HG03378 (cell line): Measurements from ENCODE around the gene FAM151A.

Source experiments
- ATAC-seq: cut with Tn5 transposase; IDR thresholded peaks from one replicate; pipeline ENCODE4 v1.9.1; 2021; ENCODE audit warnings: mild to moderate bottlenecking, moderate library complexity; ENCODE audit not compliant: unreplicated experiment

FAM151A gene

GRCh38 chr1:54581621-54582035 is 41.7 kb downstream of the FAM151A start:
- no peak for ATAC-seq

- ATAC-seq, result no peak
Measured at GRCh38 chr1:54580856-54581550, 42.3 kb downstream of the FAM151A start.

DNA sequence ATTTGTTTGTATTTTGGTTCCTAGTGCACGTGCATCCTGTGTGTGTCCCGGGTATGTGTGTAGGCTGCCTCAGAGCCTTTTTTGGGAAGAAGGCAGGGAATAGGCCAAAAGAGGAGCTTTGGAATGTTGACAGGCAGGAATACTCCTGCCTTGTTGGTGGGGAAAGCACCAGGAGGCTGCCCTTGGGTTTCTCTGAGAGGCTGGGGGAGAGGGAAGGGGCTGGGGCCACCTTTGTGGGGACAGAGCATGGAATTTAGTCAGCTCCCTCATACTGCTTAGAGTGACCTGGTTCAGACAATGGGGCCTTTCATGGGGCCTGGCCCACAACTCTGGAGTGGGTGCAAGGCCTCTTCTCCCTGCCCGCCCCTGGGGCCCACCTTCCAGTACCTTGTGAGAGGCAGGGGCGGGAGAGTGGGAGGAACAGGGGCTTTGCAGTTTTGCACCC is 44.0 kb downstream of the FAM151A start:
- no peak for ATAC-seq

DNA sequence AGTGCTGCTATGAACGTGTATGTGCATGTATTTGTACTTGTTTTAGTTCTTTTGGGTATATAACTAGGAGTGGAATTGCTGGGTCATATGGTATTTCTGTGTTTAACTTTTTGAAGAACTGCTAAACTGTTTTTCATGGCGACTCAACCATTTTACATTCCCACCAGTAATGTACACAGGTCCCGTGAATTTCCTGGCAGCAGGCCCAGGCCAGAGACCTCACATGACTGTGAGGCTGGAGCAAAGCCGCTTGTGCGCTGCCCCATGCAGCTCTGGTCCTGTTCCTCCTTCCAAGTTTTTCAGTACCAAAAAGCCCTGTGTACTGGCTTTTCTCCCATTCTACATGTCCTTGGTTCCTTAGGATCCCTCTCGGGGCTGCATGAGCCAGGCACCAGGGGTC is 45.7 kb downstream of the FAM151A start:
- ATAC-seq, result no peak

- no peak for ATAC-seq
Measured at GRCh38 chr1:54575605-54576290, 47.6 kb downstream of the FAM151A start.

DNA sequence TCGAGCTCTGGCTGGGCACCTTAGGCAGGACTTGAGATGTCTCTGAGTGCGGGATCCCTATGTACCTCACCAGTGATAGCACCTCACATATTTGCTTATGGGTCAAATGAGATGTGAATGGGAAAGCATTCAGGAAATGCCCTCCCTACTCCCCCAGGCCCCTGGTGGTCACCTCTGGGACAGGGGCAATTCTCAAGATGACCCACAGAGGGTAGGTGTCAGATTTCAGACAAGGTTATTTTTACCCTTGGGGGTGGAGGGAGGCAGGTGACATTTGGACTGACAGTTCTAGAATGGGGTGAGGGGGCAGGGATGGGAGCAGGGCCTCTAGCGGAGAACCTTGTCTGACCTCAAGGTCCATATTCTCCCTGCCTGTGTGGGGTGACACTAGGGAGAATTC is 48.2 kb downstream of the FAM151A start:
- no peak for ATAC-seq

- ATAC-seq, result no peak
Measured at GRCh38 chr1:54574158-54574778, 49.1 kb downstream of the FAM151A start.

DNA sequence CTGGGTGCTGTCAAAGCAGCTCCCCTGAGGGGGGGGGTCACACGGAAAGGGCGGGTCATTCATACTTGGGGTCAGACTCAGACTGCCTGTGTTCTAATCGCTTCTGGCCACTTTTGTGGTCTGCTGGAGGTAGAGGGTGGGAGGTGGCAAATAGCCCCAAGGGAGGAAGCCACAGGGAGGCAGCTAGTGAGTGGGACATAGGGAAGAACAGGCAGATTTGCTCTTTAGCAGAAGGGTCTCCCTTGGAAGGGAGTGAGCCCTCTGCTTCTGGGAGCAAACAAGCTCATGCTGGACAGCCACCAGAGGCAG is 50.8 kb downstream of the FAM151A start:
- no peak for ATAC-seq

DNA sequence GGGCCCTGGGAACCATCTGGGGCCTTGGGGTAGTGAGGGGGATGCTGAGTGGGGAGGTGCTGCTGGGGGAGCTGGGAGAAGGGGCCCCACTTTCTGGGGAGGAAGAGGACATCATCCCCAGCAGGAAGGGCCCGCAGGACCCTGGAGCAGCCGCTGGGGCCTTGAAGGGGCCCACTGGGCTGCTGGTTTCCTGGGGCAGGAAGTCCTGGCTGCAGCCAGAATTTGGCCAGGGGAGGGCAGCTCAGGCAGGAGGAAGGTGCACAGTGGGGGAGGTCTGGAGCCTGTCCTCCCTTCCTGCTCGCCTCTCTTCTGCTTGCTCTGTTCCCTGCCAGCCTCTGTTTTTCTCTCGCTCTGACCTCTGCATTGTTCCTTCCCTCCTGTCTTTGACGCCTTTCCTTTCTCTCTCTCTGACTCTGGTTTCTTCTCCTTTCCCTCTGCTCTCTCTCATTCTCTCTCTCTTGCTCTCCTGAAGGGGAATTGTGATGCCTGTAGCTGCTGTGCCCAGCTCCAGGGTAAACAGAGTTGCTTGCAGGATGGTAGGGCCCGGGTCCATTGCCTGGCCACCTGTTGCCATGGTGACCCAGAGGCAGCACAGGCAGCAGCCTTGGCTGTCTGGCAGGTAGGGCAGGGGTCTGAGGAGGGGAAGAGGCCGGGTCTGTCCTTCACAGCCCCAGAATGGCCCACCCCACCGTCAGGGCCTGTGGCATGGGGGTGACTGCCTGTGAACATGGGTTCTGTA is 51.4 kb downstream of the FAM151A start:
- ATAC-seq, result no peak

GRCh38 chr1:54571326-54571725 is 52.0 kb downstream of the FAM151A start:
- ATAC-seq, result no peak

DNA sequence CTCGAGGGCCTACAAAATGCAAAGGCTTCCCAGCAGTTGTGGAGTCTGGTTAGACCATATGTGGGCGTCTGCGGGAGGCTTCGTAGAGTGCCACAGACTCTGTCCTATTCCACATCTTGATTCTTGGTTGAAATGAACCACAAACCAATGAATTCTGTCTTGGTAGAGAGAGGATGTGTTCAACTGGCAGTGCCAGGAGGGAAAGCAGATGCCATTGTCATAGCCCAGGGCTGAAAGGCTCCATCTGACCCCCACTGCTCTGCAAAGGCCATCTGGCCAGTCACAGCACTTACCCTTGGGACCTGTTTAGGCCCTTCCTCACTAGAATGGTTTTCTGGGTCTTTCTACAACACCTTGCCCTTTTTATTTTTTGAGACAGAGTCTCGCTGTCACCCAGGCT is 53.2 kb downstream of the FAM151A start:
- no peak for ATAC-seq

GRCh38 chr1:54569339-54569738 is 54.0 kb downstream of the FAM151A start:
- no peak for ATAC-seq

GRCh38 chr1:54567961-54568360 is 55.4 kb downstream of the FAM151A start:
- ATAC-seq, result no peak

DNA sequence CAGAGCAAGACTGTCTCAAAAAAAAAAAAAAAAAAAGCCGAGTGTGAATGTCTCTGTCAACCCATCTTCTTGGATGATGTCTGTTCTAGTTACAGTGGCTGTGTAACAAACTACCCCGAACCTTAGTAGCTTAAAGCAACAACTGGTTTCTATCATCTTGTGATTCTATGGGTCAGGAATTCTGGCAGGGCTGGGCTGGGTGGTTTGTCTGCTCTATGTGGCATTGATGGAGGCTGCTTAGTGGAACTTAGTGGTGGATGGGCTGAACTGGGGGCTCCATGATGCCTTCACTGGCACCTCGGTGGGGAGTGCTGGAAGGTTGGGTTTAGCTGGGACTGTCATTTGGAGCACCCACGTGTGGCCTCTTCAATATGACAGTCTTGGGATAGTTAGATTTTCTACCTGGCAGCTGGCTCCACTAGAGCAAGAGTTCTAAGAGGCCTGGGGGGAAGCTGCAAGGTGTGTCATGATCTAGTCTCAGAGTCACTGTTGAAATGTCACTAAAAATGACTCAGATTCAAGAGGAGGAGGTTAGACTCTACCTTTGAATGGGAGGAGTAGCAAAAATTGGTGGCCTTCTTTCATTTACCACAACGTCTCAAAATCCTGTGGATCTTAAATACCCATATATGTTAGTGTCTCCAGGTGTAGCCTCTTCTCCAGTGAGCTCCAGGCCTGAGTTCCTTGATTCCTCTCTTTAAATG is 56.7 kb downstream of the FAM151A start:
- ATAC-seq, result no peak

DNA sequence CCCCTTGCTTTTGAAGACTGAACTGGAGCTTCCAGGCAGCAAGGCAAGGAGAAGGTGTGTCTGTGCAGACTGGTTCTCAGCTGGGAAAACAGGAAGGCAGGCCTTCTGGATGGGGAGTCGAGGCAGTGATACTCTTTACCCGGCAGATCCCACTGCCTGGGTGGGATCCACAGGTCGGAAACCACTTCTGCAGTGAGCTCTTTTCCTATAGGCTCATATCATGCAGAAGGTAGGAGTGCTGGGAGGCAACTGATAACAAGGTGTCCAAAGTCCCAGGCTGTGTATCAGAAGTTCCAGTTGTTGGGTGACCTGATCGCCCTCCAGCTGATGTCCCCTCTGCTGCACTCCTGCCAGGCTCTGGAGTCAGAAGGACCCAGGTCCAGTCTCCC is 58.2 kb downstream of the FAM151A start:
- ATAC-seq, result no peak

DNA sequence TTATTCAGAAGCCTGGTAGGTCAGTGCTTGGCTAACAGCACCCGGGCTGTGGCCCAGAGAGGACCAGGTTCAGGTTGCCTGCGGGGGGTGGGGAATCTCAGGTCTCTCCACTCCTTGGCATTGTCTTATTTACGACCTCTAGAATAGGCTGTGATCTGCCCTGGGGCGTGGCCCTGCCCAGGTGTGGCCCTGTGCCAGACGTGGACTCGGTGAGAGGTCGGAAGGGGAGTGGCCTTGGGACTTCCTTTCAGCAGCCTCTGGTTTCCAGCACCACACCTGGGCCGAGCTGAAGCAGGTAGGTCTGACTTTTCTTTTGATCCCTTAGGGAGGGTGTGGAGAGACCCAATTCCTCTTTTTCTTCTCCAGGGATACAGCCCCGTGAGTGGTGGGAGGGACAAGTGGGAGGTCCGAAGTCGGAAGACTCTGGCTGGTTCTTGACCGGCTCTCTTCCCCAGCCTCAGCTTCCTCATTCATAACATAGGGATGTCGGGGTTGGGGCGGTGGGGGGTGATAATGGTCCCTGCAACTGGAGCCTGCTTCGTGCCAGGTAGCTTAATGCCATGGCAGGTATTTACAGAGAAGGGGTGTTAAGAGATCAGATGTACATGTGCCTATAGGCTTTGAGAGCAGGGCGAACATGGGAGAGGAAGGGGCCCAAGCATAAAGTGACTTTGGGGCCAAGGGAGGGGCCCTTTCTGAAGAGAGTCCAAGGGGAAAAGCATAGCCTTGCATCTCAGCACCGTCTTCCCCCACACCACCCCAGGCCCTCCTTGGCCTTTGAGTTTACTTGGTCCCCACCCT is 58.8 kb downstream of the FAM151A start:
- no peak for ATAC-seq

- no peak for ATAC-seq
Measured at GRCh38 chr1:54559771-54560231, 63.5 kb downstream of the FAM151A start.
